ENCODE measurements around the gene ZNF883.

- TF ChIP-seq CTCF (IDR thresholded peaks at IDR 0.05) (no peak), EP300 (IDR thresholded peaks at IDR 0.05) (no peak)
Measured at GRCh38 chr9:113012492-113012891, 500 bp upstream of the ZNF883 start.
